ENCODE results near the gene TCF19.

GRCh38 chr6:31116661-31117385 lies 41.6 kb upstream of the TCF19 start:
- TF ChIP-seq MXD4 (CRISPR knock-in tag; IDR thresholded peaks at IDR 0.05; ENCODE audit: borderline replicate concordance) = no peak
- TF ChIP-seq, protein P1, sequence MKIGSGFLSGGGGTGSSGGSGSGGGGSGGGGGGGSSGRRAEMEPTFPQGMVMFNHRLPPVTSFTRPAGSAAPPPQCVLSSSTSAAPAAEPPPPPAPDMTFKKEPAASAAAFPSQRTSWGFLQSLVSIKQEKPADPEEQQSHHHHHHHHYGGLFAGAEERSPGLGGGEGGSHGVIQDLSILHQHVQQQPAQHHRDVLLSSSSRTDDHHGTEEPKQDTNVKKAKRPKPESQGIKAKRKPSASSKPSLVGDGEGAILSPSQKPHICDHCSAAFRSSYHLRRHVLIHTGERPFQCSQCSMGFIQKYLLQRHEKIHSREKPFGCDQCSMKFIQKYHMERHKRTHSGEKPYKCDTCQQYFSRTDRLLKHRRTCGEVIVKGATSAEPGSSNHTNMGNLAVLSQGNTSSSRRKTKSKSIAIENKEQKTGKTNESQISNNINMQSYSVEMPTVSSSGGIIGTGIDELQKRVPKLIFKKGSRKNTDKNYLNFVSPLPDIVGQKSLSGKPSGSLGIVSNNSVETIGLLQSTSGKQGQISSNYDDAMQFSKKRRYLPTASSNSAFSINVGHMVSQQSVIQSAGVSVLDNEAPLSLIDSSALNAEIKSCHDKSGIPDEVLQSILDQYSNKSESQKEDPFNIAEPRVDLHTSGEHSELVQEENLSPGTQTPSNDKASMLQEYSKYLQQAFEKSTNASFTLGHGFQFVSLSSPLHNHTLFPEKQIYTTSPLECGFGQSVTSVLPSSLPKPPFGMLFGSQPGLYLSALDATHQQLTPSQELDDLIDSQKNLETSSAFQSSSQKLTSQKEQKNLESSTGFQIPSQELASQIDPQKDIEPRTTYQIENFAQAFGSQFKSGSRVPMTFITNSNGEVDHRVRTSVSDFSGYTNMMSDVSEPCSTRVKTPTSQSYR (CRISPR knock-in tag; IDR thresholded peaks at IDR 0.05) = no peak

Data from WTC11 (cell line).